K562 (cell line): ENCODE measurements around the gene HAND2. TPM values are rescaled to one million over a fixed set of nuclear protein-coding genes. Genes with fewer than 3 reads are reported as not detected.
A peak's percentile ranks its signal among the peaks of the same experiment; 100 is the strongest.

Experiments
- ATAC-seq: fragments of 200-7000 bp; cut with Tn5 transposase; 3 replicates; pipeline ENCODE4 v1.9.1; 2020; ENCODE audit warnings: moderate library complexity
- BruUV-seq: library from RNA; stranded (reverse); fragments of 400-500 nt; replicated peaks from 2 replicates; lab custom pipeline; 2021; lab: Mats Ljungman, UMichigan
- CTCF ChIA-PET: fragments of 300-600 bp; formaldehyde crosslinking; extraction: SDS; loops from one replicate; lab custom pipeline; 2021; ENCODE audit warnings: low intra/inter-chr PET ratio; lab: Yijun Ruan, JAX
- POLR2A ChIA-PET: fragments of 300-600, 350-650 bp; sonication (Branson Sonifier 250); formaldehyde crosslinking; extraction: SDS; loops from one replicate; lab custom pipeline; 2021; ENCODE audit warnings: antibody characterized with exemption, inconsistent platforms; lab: Yijun Ruan, JAX
- DNase-seq, 4 experiments: peaks; one replicate each; pipeline versions ENCODE4 v3.0.0 to v3.0.0-alpha.2; 2011 to 2018; ENCODE audit warnings: low spot score in 3 of 4, mixed read lengths in 3 of 4; ENCODE audit errors: extremely low read depth in 1 of 4
- FAIRE-seq: peaks from 2 replicates; lab custom pipeline; 2011; peaks lifted over from hg19 to GRCh38; lab: Jason Lieb, UNC
- H2AFZ ChIP-seq: 2 replicates; pipeline ENCODE4 v1.6.0; 2011; ENCODE audit warnings: low read depth, low read length, control low read depth, inconsistent platforms
- H3K27ac ChIP-seq: fragments of 200-600 bp; 3 replicates; pipeline ENCODE4 v1.8.0; 2011; ENCODE audit warnings: low read depth, mild to moderate bottlenecking, control low read depth, inconsistent platforms, low read length, moderate library complexity, mixed read lengths; ENCODE audit errors: extremely low read depth
- H3K27me3 ChIP-seq, 2 experiments: fragments of 300-600 bp in 1 of 2; 2 replicates in 1 of 2; 3 replicates in 1 of 2; pipeline versions ENCODE4 v1.6.0 to v1.8.0; 2011; ENCODE audit warnings: inconsistent platforms in 2 of 2, low read length in 2 of 2, mild to moderate bottlenecking in 1 of 2, mixed read lengths in 1 of 2, moderate library complexity in 1 of 2; ENCODE audit not compliant: control insufficient read depth in 2 of 2, insufficient read depth in 2 of 2
- H3K36me3 ChIP-seq: fragments of 300-600 bp; 3 replicates; pipeline ENCODE4 v1.8.0; 2011; ENCODE audit warnings: mild to moderate bottlenecking, low read length, inconsistent platforms; ENCODE audit not compliant: control insufficient read depth, insufficient read depth
- H3K4me1 ChIP-seq, 2 experiments: fragments of 200-600 bp in 1 of 2; replicated peaks in 1 of 2; 2 replicates in 1 of 2; 3 replicates in 1 of 2; pipeline versions ENCODE4 v1.5.1 to v1.8.0; 2011; ENCODE audit warnings: inconsistent platforms in 2 of 2, low read length in 2 of 2, mild to moderate bottlenecking in 1 of 2, mixed read lengths in 1 of 2, moderate library complexity in 1 of 2; ENCODE audit not compliant: control insufficient read depth in 2 of 2, insufficient read depth in 2 of 2
- H3K4me2 ChIP-seq: 2 replicates; pipeline ENCODE4 v1.6.1; 2011; ENCODE audit warnings: low read length, control low read depth, inconsistent platforms, mixed read lengths; ENCODE audit not compliant: insufficient read depth
- H3K4me3 ChIP-seq: fragments of 200-600 bp; sonication (generic), shearing (Covaris generic); 2 replicates; pipeline ENCODE4 v1.5.1; 2016; ENCODE audit warnings: control low read depth, inconsistent platforms
- H3K79me2 ChIP-seq: fragments of 200-600 bp; 3 replicates; pipeline ENCODE4 v1.8.0; 2011; ENCODE audit warnings: low read length, inconsistent platforms; ENCODE audit not compliant: control insufficient read depth, insufficient read depth
- H3K9ac ChIP-seq, 2 experiments: 2 replicates each; pipeline versions ENCODE4 v1.6.0 to v1.6.1; 2011; ENCODE audit warnings: low read depth in 2 of 2, low read length in 2 of 2, control low read depth in 1 of 2, inconsistent platforms in 1 of 2, mild to moderate bottlenecking in 1 of 2, mixed read lengths in 1 of 2; ENCODE audit not compliant: insufficient read depth in 1 of 2
- H3K9me1 ChIP-seq: one replicate; pipeline ENCODE4 v1.6.0; 2011; ENCODE audit warnings: inconsistent platforms, mild to moderate bottlenecking, low read length, moderate library complexity; ENCODE audit not compliant: control insufficient read depth, insufficient read depth
- H3K9me3 ChIP-seq: replicated peaks from 2 replicates; pipeline ENCODE4 v1.5.1; 2011; ENCODE audit warnings: low read depth, low read length, inconsistent platforms; ENCODE audit not compliant: control insufficient read depth, insufficient read depth
- H4K20me1 ChIP-seq: replicated peaks from 2 replicates; pipeline ENCODE4 v1.6.1; 2011; ENCODE audit warnings: low read length, inconsistent platforms, mixed read lengths; ENCODE audit not compliant: control insufficient read depth, insufficient read depth
- ATF3 ChIP-seq, 2 experiments: fragments of 450-650 bp in 1 of 2; sonication (generic) in 1 of 2; formaldehyde crosslinking in 1 of 2; IDR thresholded peaks in 1 of 2; conservative IDR thresholded peaks in 1 of 2; 2 replicates each; pipeline versions ENCODE4 v1.6.1 to v1.8.1; 2016 to 2023; ENCODE audit warnings: mild to moderate bottlenecking in 2 of 2, moderate library complexity in 2 of 2, inconsistent platforms in 1 of 2, missing genetic modification reagents in 1 of 2
- CCNT2 ChIP-seq: IDR thresholded peaks from 2 replicates; pipeline ENCODE4 v1.6.1; 2011; ENCODE audit warnings: borderline replicate concordance, low read depth, mild to moderate bottlenecking, moderate library complexity, mixed read lengths, low read length; ENCODE audit not compliant: insufficient read length; ENCODE audit errors: extremely low read depth
- CTCF ChIP-seq, 3 experiments: IDR thresholded peaks in 2 of 3; conservative IDR thresholded peaks in 1 of 3; 2 replicates each; pipeline ENCODE4 v1.5.1; 2011 to 2012; ENCODE audit warnings: low read length in 3 of 3, mild to moderate bottlenecking in 3 of 3, control low read depth in 2 of 3, improper control_type of control experiment in 1 of 3, inconsistent platforms in 1 of 3, low read depth in 1 of 3, mixed read lengths in 1 of 3, moderate library complexity in 1 of 3; ENCODE audit not compliant: insufficient read depth in 2 of 3
- KDM4B ChIP-seq, 2 experiments: fragments of 450-650 bp in 1 of 2; sonication (generic) in 1 of 2; IDR thresholded peaks; 2 replicates each; pipeline ENCODE4 v1.6.1; 2016 to 2017; ENCODE audit warnings: borderline replicate concordance in 2 of 2, antibody characterized with exemption in 1 of 2, low read depth in 1 of 2, mild to moderate bottlenecking in 1 of 2
- MTF1 ChIP-seq: fragments of 250-450 bp; sonication (Bioruptor Pico); IDR thresholded peaks from 2 replicates; pipeline ENCODE4 v1.9.0; 2021; ENCODE audit warnings: moderate library complexity, mild to moderate bottlenecking, inconsistent platforms, borderline replicate concordance
- MXI1 ChIP-seq: IDR thresholded peaks from 2 replicates; pipeline ENCODE4 v1.6.1; 2011; ENCODE audit warnings: low read depth, mild to moderate bottlenecking, improper control_type of control experiment, low read length
- PHF21A ChIP-seq: fragments of 450-650 bp; IDR thresholded peaks from 2 replicates; pipeline ENCODE4 v1.6.1; 2017; ENCODE audit warnings: low read depth, borderline replicate concordance
- SLC30A9 ChIP-seq: fragments of 250-450 bp; sonication (Bioruptor Pico); IDR thresholded peaks from 2 replicates; pipeline ENCODE4 v1.8.0; 2022; ENCODE audit warnings: mild to moderate bottlenecking, moderate library complexity
- SMC3 ChIP-seq: conservative IDR thresholded peaks from 2 replicates; pipeline ENCODE4 v1.6.1; 2011; ENCODE audit warnings: low read depth, low read length, improper control_type of control experiment; ENCODE audit not compliant: insufficient read depth
- STAG1 ChIP-seq: sonication (generic); formaldehyde crosslinking; IDR thresholded peaks from 2 replicates; pipeline ENCODE4 v1.5.0; 2020; ENCODE audit warnings: missing genetic modification reagents, borderline replicate concordance
- VEZF1 ChIP-seq: fragments of 200-800 bp; sonication (Bioruptor generic); IDR thresholded peaks from 2 replicates; pipeline ENCODE4 v1.6.1; 2017; ENCODE audit warnings: missing genetic modification characterization, missing compliant biosample characterization
- ZBTB12 ChIP-seq: fragments of 250-450 bp; sonication (Bioruptor Pico); IDR thresholded peaks from 2 replicates; pipeline ENCODE4 v1.4.0; 2020
- WGBS: fragments of 100-300 bp; shearing (Covaris generic); methylation state at CpG from one replicate; pipeline ENCODE4 v1.1.6; 2016; ENCODE audit warnings: low coverage, mixed read lengths; ENCODE audit not compliant: insufficient coverage; ENCODE audit errors: missing lambda C conversion rate; 5-methylcytosine and 5-hydroxymethylcytosine counted together
- in situ Hi-C: fragments of 300-500 bp; cut with MboI; formaldehyde crosslinking; loops from 4 replicates; pipeline ENCODE4 v1.15.0; 2018; ENCODE audit warnings: inconsistent platforms, mixed read lengths
- intact Hi-C: fragments of 100-400 bp; cut with micrococcal nuclease; formaldehyde crosslinking; loops from 2 replicates; pipeline ENCODE4 v1.14.2; 2022
- polyA plus RNA-seq, 8 experiments: library from polyadenylated mRNA; depleted of rRNA in 4 of 8; stranded (reverse) in 5 of 8; unstranded in 3 of 8; fragments of >200 nt; fragmentation: Nextera tagmentation in 2 of 8; fragmentation: Illumina TruSeq in 1 of 8; extraction: Ambion mirVana in 2 of 8; extraction: Trizol in 1 of 8; gene quantifications; 2 replicates each; pipeline versions ENCODE4 v1.2.1 to v1.2.3, GENCODE V29; 2011 to 2014; ENCODE audit warnings: inconsistent platforms in 1 of 8, missing spikeins in 1 of 8
- total RNA-seq, 7 experiments: library from RNA; depleted of rRNA in 6 of 7; stranded (reverse); fragments of >200 nt in 6 of 7; fragmentation: Illumina TruSeq in 2 of 7; extraction: Trizol in 2 of 7; gene quantifications; 2 replicates each; pipeline versions ENCODE4 v1.2.1 to v1.2.3, GENCODE V29; 2011 to 2021; ENCODE audit warnings: low replicate concordance in 1 of 7

The HAND2 gene
- total and polyA plus RNA-seq, 9 of the 15 experiments (the other 6 are each of a cell fraction or from before 2014, with no cell fraction given): 1.7 to 12.8 (median 4.9) TPM

- peak; percentile 25; the same call in 1 of the 2 replicates for TF ChIP-seq STAG1 (CRISPR knock-in tag)
- TF ChIP-seq CTCF (IDR thresholded peaks at IDR 0.05 in 2 of 3, conservative IDR thresholded peaks at IDR 0.05 in 1 of 3; ENCODE audit: insufficient read depth in 2 of 3, low read depth in 1 of 3, low read length in 3 of 3): peak; percentile 77 to 83 (median 82)
- no peak for TF ChIP-seq ATF3 (IDR thresholded peaks at IDR 0.05)
- TF ChIP-seq ATF3 (CRISPR knock-in tag; conservative IDR thresholded peaks at IDR 0.05): no peak
- no peak for TF ChIP-seq KDM4B (IDR thresholded peaks at IDR 0.05; ENCODE audit: borderline replicate concordance in 2 of 2, low read depth in 1 of 2)
- peak; percentile 62 for TF ChIP-seq SMC3
Observed at GRCh38 chr4:173505924-173506518, 24.0 kb downstream of the HAND2 start (continued).

GRCh38 chr4:173504181-173504503, 25.9 kb downstream of the HAND2 start:
- H3K9me3 ChIP-seq: no peaks in the 10 kb centered on the region; the same call in 1 of the 2 replicates
- in situ Hi-C loops: loop anchor here (25.0 kb wide), 1 partner anchor 483 kb away; no protein-coding TSS in a partner anchor
- no peak for FAIRE-seq
- DNase-seq: no peak
- intact Hi-C loops: loop anchor here (2.0 to 10.0 kb wide), 2 partner anchors 321 to 653 kb away; no protein-coding TSS in a partner anchor
- no peaks in the 10 kb centered on the region for H3K9me1 ChIP-seq
- H3K79me2 ChIP-seq: no peaks in the 10 kb centered on the region
- no peak overlapping the region for H3K9ac ChIP-seq
- no TSS peak for BruUV-seq
- H4K20me1 ChIP-seq: no peaks in the 10 kb centered on the region
- CTCF ChIA-PET: no interaction called here
- no peak overlapping the region for H3K4me3 ChIP-seq
- peaks cover 0 to 13% of the 10 kb centered on the region in 2 experiments; a peak in 2 of 5 replicates for H3K4me1 ChIP-seq
- no peak; the same call in 2 of the 3 replicates for ATAC-seq
- WGBS: 18% methylated on average over 7 of the region's 7 CpGs
- H3K27ac ChIP-seq: no peak overlapping the region
- POLR2A ChIA-PET: no interaction called here
- no peak overlapping the region for H2AFZ ChIP-seq
- H3K4me2 ChIP-seq: no peak overlapping the region
- H3K36me3 ChIP-seq: no peaks in the 10 kb centered on the region
- no peaks in the 10 kb centered on the region; a peak in 1 of 5 replicates for H3K27me3 ChIP-seq
- TF ChIP-seq PHF21A (no peak), VEZF1 (no peak), MTF1 (no peak), CCNT2 (no peak), MXI1 (no peak), ZBTB12 (CRISPR knock-in tag) (no peak), SLC30A9 (no peak)
